Pulmonary artery endothelial cell (primary cell): ENCODE data around the gene ZNF700. TPM values are rescaled to one million over a fixed set of nuclear protein-coding genes. Genes with fewer than 3 reads are reported as not detected.
"Not testable (repeated sequence)": the region's sequence is repeated elsewhere in the genome, so short reads cannot be mapped to it uniquely, and the experiment has no call there.

Experiments
- DNase-seq: peaks from one replicate; pipeline ENCODE4 v3.0.0-alpha.2; 2011; ENCODE audit warnings: low read depth, low spot score
- total RNA-seq: library from RNA; depleted of rRNA; stranded (reverse); fragments of >200 nt; gene quantifications from 2 replicates; pipeline ENCODE4 v1.2.3, GENCODE V29; 2014

ZNF700 gene
- 5.8 and 7.1 TPM in 2 replicates for total RNA-seq

GRCh38 chr19:11924886-11925650 is at the start of gene ZNF700:
Gene ZNF700, plus strand, starts transcription at chr19:11925107. Its CDS starts 104 bp downstream, at chr19:11925211.
- DNase-seq, result peak; percentile 57

GRCh38 chr19:11879687-11880266 is 45.1 kb upstream of the ZNF700 start:
- DNase-seq, result not testable (repeated sequence)

GRCh38 chr19:11880598-11880997 is 44.3 kb upstream of the ZNF700 start:
- no peak for DNase-seq

- peak; percentile 15 for DNase-seq
Observed at GRCh38 chr19:11881151-11881800, 43.6 kb upstream of the ZNF700 start.

- no peak for DNase-seq
Observed at GRCh38 chr19:11882606-11883005, 42.3 kb upstream of the ZNF700 start.

- DNase-seq, result no peak
Observed at GRCh38 chr19:11887234-11887610, 37.7 kb upstream of the ZNF700 start.

GRCh38 chr19:11887611-11888531 is 37.0 kb upstream of the ZNF700 start, which contains the start of gene ZNF69:
Gene ZNF69, plus strand, starts transcription at chr19:11887782. Its CDS starts 142 bp downstream, at chr19:11887924.
- DNase-seq, result peak; percentile 8

- not testable (repeated sequence) for DNase-seq
Observed at GRCh38 chr19:11889901-11890300, 35.0 kb upstream of the ZNF700 start.

- no peak for DNase-seq
Observed at GRCh38 chr19:11890634-11891033, 34.3 kb upstream of the ZNF700 start.

GRCh38 chr19:11894851-11895250 is 30.1 kb upstream of the ZNF700 start:
- DNase-seq, result no peak

- DNase-seq, result no peak
Observed at GRCh38 chr19:11902228-11902627, 22.7 kb upstream of the ZNF700 start.

- no peak for DNase-seq
Observed at GRCh38 chr19:11905928-11906327, 19.0 kb upstream of the ZNF700 start.

GRCh38 chr19:11911937-11912336 is 13.0 kb upstream of the ZNF700 start:
- DNase-seq, result not testable (repeated sequence)

GRCh38 chr19:11914417-11915051 is 10.4 kb upstream of the ZNF700 start:
- not testable (repeated sequence) for DNase-seq

GRCh38 chr19:11921852-11922495 is 2.9 kb upstream of the ZNF700 start:
- DNase-seq, result no peak

GRCh38 chr19:11925651-11926187 is 812 bp downstream of the ZNF700 start:
- not testable (repeated sequence) for DNase-seq

GRCh38 chr19:11927227-11927626 is 2.3 kb downstream of the ZNF700 start:
- DNase-seq, result no peak

GRCh38 chr19:11931051-11931450 is 6.1 kb downstream of the ZNF700 start:
- DNase-seq, result no peak

GRCh38 chr19:11931513-11931912 is 6.6 kb downstream of the ZNF700 start:
- no peak for DNase-seq

- not testable (repeated sequence) for DNase-seq
Observed at GRCh38 chr19:11935829-11936228, 10.9 kb downstream of the ZNF700 start.
